Measurements from ENCODE around the gene NKIRAS2. TPM values are rescaled to one million over a fixed set of nuclear protein-coding genes. Genes with fewer than 3 reads are reported as not detected.

NKIRAS2 gene
- polyA plus RNA-seq, 1 of the 3 experiments (the other 2 are of a cell fraction), result 91.8 TPM

- Histone ChIP-seq H2AFZ (ENCODE audit: low read depth) (no peak overlapping the region), H3K9me3 (no peaks in the 10 kb centered on the region), H3K36me3 (replicated peaks in 1 of 2; ENCODE audit: control insufficient read depth in 1 of 2, insufficient read depth in 2 of 2, low read length in 1 of 2) (peaks cover 58 to 69% of the 10 kb centered on the region in 2 experiments), H3K27me3 (ENCODE audit: insufficient read depth) (no peaks in the 10 kb centered on the region), H3K9me2 (no peaks in the 10 kb centered on the region), H3K9ac (no peak overlapping the region), H3K27ac (ENCODE audit: low read depth in 2 of 2, low read length in 1 of 2) (no peak overlapping the region), H3K79me2 (ENCODE audit: insufficient read depth) (peaks cover 11% of the 10 kb centered on the region; the same call in 1 of the 2 replicates), H3K4me2 (no peak overlapping the region), H3K4me3 (ENCODE audit: low read depth in 2 of 2, low read length in 1 of 2) (no peak overlapping the region), H4K20me1 (ENCODE audit: insufficient read depth) (no peaks in the 10 kb centered on the region), H3F3A (replicated peaks; ENCODE audit: insufficient read depth) (peaks cover 7% of the 10 kb centered on the region), H3K4me1 (ENCODE audit: control insufficient read depth in 1 of 2, insufficient read depth in 2 of 2, low read depth in 1 of 2, low read length in 1 of 2) (peaks cover 0 to 32% of the 10 kb centered on the region in 2 experiments; a peak in 1 of 4 replicates)
- 97% methylated on average over 4 of the region's 4 CpGs for WGBS (ENCODE audit: low lambda C conversion rate)
- no peak for DNase-seq
- ChIA-PET CTCF (interaction anchor here (0.8 to 1.1 kb wide), 2 partner anchors 15 to 142 kb away, joined by 3 to 4 read pairs; no protein-coding TSS in a partner anchor), POLR2A (no interaction called here)
- TF ChIP-seq, protein P1, sequence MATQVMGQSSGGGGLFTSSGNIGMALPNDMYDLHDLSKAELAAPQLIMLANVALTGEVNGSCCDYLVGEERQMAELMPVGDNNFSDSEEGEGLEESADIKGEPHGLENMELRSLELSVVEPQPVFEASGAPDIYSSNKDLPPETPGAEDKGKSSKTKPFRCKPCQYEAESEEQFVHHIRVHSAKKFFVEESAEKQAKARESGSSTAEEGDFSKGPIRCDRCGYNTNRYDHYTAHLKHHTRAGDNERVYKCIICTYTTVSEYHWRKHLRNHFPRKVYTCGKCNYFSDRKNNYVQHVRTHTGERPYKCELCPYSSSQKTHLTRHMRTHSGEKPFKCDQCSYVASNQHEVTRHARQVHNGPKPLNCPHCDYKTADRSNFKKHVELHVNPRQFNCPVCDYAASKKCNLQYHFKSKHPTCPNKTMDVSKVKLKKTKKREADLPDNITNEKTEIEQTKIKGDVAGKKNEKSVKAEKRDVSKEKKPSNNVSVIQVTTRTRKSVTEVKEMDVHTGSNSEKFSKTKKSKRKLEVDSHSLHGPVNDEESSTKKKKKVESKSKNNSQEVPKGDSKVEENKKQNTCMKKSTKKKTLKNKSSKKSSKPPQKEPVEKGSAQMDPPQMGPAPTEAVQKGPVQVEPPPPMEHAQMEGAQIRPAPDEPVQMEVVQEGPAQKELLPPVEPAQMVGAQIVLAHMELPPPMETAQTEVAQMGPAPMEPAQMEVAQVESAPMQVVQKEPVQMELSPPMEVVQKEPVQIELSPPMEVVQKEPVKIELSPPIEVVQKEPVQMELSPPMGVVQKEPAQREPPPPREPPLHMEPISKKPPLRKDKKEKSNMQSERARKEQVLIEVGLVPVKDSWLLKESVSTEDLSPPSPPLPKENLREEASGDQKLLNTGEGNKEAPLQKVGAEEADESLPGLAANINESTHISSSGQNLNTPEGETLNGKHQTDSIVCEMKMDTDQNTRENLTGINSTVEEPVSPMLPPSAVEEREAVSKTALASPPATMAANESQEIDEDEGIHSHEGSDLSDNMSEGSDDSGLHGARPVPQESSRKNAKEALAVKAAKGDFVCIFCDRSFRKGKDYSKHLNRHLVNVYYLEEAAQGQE (IDR thresholded peaks at IDR 0.05; ENCODE audit: low read depth, low read length), result no peak
- no peak for TF ChIP-seq SMC3 (IDR thresholded peaks at IDR 0.05; ENCODE audit: low read depth, low read length)
- TF ChIP-seq RFX5 (IDR thresholded peaks at IDR 0.05; ENCODE audit: low read length), result no peak
- no peak for TF ChIP-seq RAD21 (IDR thresholded peaks at IDR 0.05; ENCODE audit: low read length)
- TF ChIP-seq EP300 (IDR thresholded peaks at IDR 0.05; ENCODE audit: borderline replicate concordance in 1 of 2, low read depth in 1 of 2, low read length in 1 of 2), result no peak
- TF ChIP-seq FOXJ3 (CRISPR knock-in tag; IDR thresholded peaks at IDR 0.05), result no peak
- no peak for TF ChIP-seq MXI1 (IDR thresholded peaks at IDR 0.05; ENCODE audit: low read depth, low read length)
- TF ChIP-seq RXRA (IDR thresholded peaks at IDR 0.05; ENCODE audit: borderline replicate concordance, low read depth), result no peak
- no peak for TF ChIP-seq FOXM1 (IDR thresholded peaks at IDR 0.05; ENCODE audit: low read depth)
- no peak for TF ChIP-seq YY1 (IDR thresholded peaks at IDR 0.05; ENCODE audit: low read depth)
- TF ChIP-seq NRF1 (IDR thresholded peaks at IDR 0.05; ENCODE audit: low read depth, low read length), result no peak
- no peak for TF ChIP-seq JUND (IDR thresholded peaks at IDR 0.05)
- TF ChIP-seq USF2 (IDR thresholded peaks at IDR 0.05; ENCODE audit: borderline replicate concordance, low read depth, low read length), result no peak
These were observed 41.9 kb upstream of the NKIRAS2 start for GRCh38 chr17:41977991-41978390.

All from SK-N-SH (cell line).